GM03348 (cell line): Measurements from ENCODE around the gene TPCN1.

Source experiments
- DNase-seq: peaks from one replicate; pipeline ENCODE4 v3.0.0; 2012; ENCODE audit warnings: low spot score

Gene TPCN1

DNA sequence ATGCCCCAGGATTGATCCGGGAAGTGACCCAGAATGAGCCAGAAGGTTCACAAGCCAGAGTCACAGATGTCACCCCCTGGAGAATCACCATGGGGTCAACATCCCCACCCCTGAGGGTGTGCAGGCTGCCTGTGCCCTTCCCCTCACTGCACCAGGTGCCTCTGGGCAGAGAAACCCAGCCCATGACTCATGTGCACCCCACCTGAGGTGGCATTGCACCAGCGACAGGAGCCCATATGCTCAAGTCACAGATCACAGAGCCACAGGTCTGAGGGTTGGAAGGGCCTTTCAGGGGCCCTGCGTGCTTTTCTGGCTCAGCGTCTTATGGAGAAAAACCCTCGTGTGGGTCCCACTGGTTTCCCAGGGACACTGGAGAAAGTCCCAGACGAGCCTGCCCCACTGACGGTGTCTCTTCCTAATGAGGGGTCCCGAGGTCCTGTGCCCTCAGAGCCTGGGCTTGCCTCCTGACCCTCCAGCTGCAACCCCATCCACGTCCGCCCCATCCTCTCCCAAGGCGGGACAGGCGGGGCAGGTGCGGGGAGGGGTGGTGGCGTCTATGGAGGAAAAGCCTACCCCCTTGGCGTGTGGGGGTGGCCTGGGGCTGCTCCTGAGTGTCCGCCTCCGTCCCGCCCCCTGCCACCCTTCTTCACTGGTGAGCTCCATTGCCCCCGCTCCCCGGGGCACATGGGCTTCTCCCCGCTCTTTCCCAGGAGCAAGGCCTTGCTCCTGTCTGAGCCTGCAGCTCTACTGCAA, 66.1 kb downstream of the TPCN1 start:
- DNase-seq, result no peak

GRCh38 chr12:113287899-113288282, 66.6 kb downstream of the TPCN1 start:
- DNase-seq, result no peak

DNA sequence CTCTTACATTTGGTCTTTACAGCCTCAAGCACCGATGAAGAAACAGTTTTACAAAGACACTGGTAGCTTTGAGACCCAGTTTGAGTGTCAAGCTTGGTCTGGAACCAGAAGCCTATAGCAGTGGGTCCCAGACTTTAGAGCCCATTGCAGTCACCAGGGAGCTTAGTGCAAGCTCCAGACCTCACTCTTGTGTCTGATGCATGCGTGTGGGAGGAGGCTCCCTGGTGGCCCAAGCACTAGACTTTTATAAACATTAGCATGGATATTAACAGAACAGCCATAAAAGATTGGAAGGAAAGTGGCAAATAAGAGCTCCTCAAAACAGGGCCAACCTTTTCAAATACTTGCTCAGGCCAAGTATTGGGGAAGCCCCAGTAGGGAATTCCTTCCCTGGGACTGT, 68.1 kb downstream of the TPCN1 start:
- DNase-seq, result no peak

- DNase-seq, result no peak
These were observed 69.2 kb downstream of the TPCN1 start for GRCh38 chr12:113290506-113290905.

DNA sequence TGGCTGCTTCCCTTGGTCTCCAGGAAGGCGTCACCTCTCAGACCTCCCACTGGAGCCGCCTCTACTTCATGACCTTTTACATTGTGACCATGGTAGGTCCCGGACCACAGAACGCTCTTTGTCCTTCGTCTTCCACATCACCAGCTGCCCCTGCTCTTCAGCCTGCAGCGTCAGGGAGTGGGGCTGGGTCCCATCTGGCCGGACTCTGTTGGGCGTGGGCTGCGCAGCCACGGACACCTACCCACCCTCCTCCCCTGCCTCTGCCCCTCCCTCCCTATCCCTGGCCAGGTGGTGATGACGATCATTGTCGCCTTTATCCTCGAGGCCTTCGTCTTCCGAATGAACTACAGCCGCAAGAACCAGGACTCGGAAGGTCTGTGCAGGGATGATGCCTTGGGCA, 70.3 kb downstream of the TPCN1 start:
- no peak for DNase-seq

DNA sequence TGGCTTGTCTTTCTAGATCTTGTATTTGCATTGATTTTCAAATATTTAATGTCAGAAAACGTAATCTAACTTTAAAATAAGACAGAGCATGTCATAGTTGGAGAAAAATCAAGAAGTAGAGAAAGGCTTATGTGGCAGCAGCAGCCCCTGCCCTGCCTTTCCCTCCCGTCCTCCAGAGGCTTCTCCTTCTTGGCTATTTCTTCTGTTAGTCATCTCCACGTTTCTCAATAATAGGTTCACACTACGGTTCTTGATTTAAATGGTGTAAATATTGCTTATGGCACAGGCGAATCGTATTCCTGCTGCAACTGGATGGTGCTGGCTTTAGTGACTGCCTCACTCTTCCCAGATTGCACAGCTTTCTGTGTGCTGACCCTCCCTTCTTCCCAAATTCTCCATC, 70.8 kb downstream of the TPCN1 start:
- DNase-seq, result peak; percentile 87

- DNase-seq, result no peak
These were observed 71.3 kb downstream of the TPCN1 start for GRCh38 chr12:113292547-113292946.

- DNase-seq, result no peak
These were observed 71.8 kb downstream of the TPCN1 start for GRCh38 chr12:113293100-113293499.

- no peak for DNase-seq
These were observed 74.8 kb downstream of the TPCN1 start for GRCh38 chr12:113295886-113296556.

DNA sequence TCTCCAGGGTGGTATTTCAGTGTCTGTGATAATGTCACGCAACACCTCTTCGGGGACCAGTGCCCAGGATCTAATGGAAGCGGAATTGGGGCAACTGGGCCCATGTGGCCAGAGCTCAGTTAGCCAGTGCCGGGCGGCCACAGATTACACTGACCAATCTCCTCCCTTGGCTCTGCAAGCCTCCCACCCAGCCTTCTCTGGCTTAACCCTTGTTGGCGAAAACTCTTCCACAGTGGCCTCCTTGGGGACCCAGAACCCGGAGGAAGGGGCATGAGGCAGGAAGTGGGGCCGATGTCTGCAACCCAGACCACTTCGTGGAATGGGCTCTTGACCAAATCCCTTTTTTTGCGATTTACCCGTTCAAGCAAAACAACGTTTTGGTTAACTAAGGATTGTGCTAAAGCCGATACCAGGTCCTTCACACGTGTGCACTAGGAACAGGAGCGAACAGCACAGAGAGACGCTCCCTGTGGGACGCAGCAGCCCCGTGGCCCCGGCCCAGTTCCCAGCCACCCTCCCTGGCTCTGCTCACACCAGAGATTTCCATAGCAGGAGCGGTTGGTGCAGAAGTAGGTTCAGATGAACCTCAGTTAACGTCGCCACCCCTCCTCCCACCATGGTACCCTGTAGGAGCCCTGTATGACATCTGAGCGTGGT, 75.4 kb downstream of the TPCN1 start:
- DNase-seq, result no peak

- no peak for DNase-seq
These were observed 75.9 kb downstream of the TPCN1 start for GRCh38 chr12:113297214-113297587.

DNA sequence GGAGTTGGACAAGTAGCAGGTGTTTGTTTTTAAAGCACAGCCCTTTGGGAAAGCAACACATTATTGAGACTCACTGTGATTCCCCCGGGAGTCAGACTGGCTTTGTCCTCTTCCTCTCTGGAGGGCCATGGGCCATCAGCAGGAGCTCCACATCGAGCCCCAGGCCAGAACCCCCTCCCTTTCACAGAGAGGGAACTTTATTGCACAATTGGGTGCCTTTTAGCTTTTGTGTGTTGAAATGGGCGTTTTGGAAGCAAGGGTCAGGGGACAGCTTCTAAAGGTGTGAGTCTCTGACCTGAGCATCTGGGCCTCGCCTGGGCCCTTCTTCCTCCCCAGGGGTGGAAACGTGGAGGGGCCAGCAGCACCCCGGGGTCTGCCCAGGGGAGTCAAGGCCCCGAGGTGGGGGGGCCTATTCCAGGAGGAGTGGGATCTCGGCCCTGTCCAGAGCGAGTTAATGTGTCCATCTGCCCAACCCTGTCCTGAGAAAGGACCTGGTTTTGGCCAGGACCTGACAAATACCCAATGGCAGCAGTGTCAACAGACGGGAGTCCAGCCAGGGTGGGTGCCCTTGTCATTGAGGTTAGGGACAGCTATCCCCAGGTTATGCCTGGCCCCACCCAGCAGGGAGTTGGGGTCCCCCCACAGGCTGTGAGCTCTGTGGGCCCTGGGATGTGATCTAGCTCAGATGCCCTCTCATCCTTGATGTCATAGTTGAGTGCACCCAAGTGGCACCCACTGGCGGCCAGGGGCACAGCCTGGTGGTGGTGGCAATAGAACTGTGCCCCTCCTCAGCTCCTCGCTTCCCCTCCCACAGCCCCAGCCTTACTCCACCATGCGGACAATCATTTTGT, 76.6 kb downstream of the TPCN1 start:
- DNase-seq, result no peak

DNA sequence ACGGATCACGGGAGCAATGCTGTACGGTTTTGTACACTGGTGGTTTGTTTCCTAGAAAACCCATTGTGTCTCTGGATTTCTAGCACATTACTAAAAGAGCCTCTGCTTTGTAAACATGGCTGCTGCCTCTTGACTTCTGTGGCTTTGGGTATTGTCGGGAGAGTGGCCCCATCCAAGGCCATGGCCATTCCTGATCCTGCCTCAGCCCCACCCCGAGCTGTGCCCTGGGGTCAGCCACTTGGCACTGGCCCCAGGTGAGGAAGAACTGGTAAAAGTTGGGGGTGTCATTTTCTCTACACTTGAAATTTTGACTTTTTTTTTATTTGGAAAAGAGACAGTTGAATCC, 77.2 kb downstream of the TPCN1 start:
- no peak for DNase-seq

- peak; percentile 48 for DNase-seq
These were observed 77.7 kb downstream of the TPCN1 start for GRCh38 chr12:113298861-113299545.

DNA sequence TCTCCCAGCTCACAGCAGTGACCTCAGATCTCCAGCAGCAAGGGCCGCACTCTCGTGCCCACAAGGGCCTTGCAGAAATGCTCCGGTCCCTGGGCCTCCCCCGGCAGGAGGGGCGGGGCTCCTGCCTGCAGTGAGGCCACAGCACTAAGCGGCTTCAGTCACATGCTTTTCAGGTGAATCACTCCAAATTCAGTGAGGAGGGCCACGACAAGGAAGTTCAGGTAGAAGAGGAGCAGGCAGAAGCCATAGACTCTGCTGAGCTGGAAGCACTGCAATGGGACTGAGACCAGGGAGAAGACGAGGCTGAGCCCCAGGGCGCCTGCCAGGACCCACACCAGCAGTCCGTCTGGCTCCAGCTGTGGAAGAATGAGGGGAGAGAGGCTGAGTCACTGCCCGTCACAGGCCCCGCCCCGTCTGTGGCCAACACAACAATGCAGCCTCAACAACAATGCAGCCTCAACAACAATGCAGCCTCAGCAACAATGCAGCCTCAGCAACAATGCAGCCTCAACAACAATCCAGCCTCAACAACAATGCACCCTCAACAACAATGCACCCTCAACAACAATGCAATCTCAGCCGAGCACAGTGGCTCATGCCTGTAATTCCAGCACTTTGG, 78.5 kb downstream of the TPCN1 start:
- peak; percentile 95 for DNase-seq

GRCh38 chr12:113301811-113302210, 80.5 kb downstream of the TPCN1 start:
- no peak for DNase-seq

DNA sequence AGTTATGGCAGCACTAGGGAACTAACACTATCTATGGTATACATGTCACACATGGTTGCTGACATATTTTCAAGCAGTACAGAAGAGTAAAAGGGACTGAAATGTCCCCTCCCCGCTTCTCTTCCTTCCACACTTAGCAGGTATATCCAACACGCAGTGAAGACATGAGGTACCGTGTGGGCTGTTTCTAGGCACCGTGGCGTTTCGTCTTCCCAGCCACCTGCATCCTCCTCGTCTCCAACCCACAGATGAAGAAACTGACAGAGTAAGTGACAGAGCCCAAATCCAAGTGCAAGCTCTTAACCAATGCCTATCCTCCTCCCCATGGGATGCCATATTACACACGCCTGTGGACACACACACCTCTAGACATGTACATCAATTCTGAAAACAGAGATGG, 81.2 kb downstream of the TPCN1 start:
- DNase-seq, result no peak

- no peak for DNase-seq
These were observed 81.8 kb downstream of the TPCN1 start for GRCh38 chr12:113302886-113303640.

- DNase-seq, result no peak
These were observed 84.1 kb downstream of the TPCN1 start for GRCh38 chr12:113305281-113305856.

DNA sequence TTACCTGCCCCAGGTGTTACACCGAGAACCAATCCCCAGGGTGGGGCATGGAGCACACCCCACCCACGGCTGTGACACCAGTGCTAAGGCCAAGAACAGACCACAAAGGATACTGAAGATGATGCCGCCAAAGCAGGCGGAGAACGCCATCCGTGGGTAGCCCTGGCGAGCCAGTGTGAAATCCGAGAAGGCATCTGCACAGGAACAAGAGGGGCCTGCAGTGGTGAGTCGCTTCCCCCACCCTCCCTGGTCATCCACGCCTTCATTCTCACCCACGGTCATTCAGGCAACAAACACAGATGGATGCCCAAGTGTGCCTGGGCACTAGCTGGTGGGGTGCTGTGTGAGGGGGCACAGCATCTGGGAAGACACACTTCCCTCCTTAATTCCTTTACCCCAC, 85.1 kb downstream of the TPCN1 start:
- no peak for DNase-seq
